CD4-positive, alpha-beta memory T cell (primary cell): ENCODE data around the gene KIAA0825. TPM values are rescaled to one million over a fixed set of nuclear protein-coding genes. Genes with fewer than 3 reads are reported as not detected.
"Not testable (repeated sequence)": the region's sequence is repeated elsewhere in the genome, so short reads cannot be mapped to it uniquely, and the experiment has no call there.

ENCODE experiments used
- CTCF ChIA-PET: fragments of 350-600 bp; sonication (Branson Sonifier 250); formaldehyde crosslinking; loops from one replicate; lab custom pipeline; 2021; ENCODE audit warnings: inconsistent platforms; ENCODE audit not compliant: partially characterized antibody; lab: Charles Lee
- POLR2A ChIA-PET: fragments of 350-600 bp; sonication (Branson Sonifier 250); formaldehyde crosslinking; loops from one replicate; lab custom pipeline; 2021; ENCODE audit not compliant: partially characterized antibody; lab: Charles Lee
- DNase-seq, 5 donors: peaks; one replicate each; pipeline versions ENCODE4 v3.0.0 to v3.0.0-alpha.2; 2020 to 2022; ENCODE audit warnings: mixed read lengths in 1 of 5
- H3K27ac ChIP-seq: one replicate; pipeline ENCODE4 v1.7.0; 2013; ENCODE audit warnings: low read depth, low read length
- H3K27me3 ChIP-seq: 2 replicates; pipeline ENCODE4 v1.7.0; 2013; ENCODE audit warnings: mild to moderate bottlenecking, low read length, moderate library complexity; ENCODE audit not compliant: insufficient read depth
- H3K36me3 ChIP-seq: 2 replicates; pipeline ENCODE4 v1.7.0; 2013; ENCODE audit warnings: mild to moderate bottlenecking, low read length, moderate library complexity; ENCODE audit not compliant: insufficient read depth
- H3K4me1 ChIP-seq: 2 replicates; pipeline ENCODE4 v1.7.0; 2013; ENCODE audit warnings: mild to moderate bottlenecking, low read length, moderate library complexity; ENCODE audit not compliant: insufficient read depth
- H3K4me3 ChIP-seq, 2 donors: one replicate each; pipeline ENCODE4 v1.7.0; 2013; ENCODE audit warnings: low read length in 2 of 2, mild to moderate bottlenecking in 1 of 2
- H3K9me3 ChIP-seq, 2 donors: one replicate each; pipeline ENCODE4 v1.7.0; 2013; ENCODE audit warnings: low read length in 2 of 2, control low read depth in 1 of 2; ENCODE audit not compliant: control insufficient read depth in 1 of 2
- H3K27ac Mint-ChIP-seq, 7 donors: one replicate each; pipeline ENCODE4 v1.8.0; 2020 to 2021; ENCODE audit warnings: mixed read lengths in 7 of 7, mild to moderate bottlenecking in 6 of 7, inconsistent platforms in 3 of 7, moderate library complexity in 3 of 7
- H3K27me3 Mint-ChIP-seq, 2 donors: one replicate each; pipeline ENCODE4 v1.8.0; 2020 to 2021; ENCODE audit warnings: mixed read lengths in 2 of 2
- H3K36me3 Mint-ChIP-seq, 2 donors: one replicate each; pipeline ENCODE4 v1.8.0; 2020 to 2021; ENCODE audit warnings: mixed read lengths in 2 of 2, inconsistent platforms in 1 of 2, mild to moderate bottlenecking in 1 of 2
- H3K4me1 Mint-ChIP-seq, 4 donors: one replicate each; pipeline ENCODE4 v1.8.0; 2020 to 2021; ENCODE audit warnings: mixed read lengths in 4 of 4, mild to moderate bottlenecking in 1 of 4
- H3K4me3 Mint-ChIP-seq, 8 donors: one replicate each; pipeline ENCODE4 v1.8.0; 2020 to 2021; ENCODE audit warnings: mixed read lengths in 8 of 8, mild to moderate bottlenecking in 7 of 8, moderate library complexity in 6 of 8, inconsistent platforms in 3 of 8
- H3K9me3 Mint-ChIP-seq, 8 donors: one replicate each; pipeline ENCODE4 v1.8.0; 2020 to 2021; ENCODE audit warnings: mixed read lengths in 8 of 8, mild to moderate bottlenecking in 5 of 8, inconsistent platforms in 3 of 8, moderate library complexity in 1 of 8
- intact Hi-C: fragments of 100-400 bp; cut with micrococcal nuclease; formaldehyde crosslinking; loops from one replicate; pipeline ENCODE4 v1.15.1; 2023
- polyA plus RNA-seq, 2 donors: library from polyadenylated mRNA; unstranded; fragments of 300-500 nt; fragmentation: Illumina TruSeq; gene quantifications; one replicate each; pipeline ENCODE4 v1.2.3, GENCODE V29; 2021
- total RNA-seq, 2 experiments: library from RNA; stranded (reverse); gene quantifications; one replicate each; pipeline ENCODE4 v1.2.3, GENCODE V29; 2021

The KIAA0825 gene
- total and polyA plus RNA-seq, 4 experiments from 2014 or later = 1.5 to 2.2 (median 2.1) TPM

DNA sequence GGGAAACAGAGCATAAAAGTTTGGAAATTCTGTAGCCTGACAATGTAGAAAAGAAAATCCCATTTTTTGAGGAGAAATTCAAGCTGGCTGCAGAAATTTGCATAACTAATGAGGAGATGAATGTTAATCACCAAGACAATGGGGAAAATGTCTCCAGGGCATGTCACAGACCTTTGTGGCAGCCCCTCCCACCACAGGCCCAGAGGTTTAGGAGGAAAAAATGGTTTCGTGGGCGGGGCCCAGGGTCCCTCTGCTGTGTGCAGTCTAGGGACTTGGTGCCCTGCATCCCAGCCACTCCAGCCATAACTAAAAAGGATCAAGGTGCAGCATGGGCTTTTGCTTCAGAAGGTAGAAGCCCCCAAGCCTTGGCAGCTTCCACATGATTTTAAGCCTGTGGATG is 502.1 kb downstream of the KIAA0825 start:
- H3K27ac ChIP-seq, H3K9me3 ChIP-seq, H3K4me3 Mint-ChIP-seq, H3K27me3 ChIP-seq, POLR2A ChIA-PET, H3K36me3 ChIP-seq, H3K27ac Mint-ChIP-seq, H3K4me1 ChIP-seq, intact Hi-C loops, H3K4me3 ChIP-seq, DNase-seq, CTCF ChIA-PET: not testable (repeated sequence)
- Mint-ChIP-seq H3K4me1 (peaks cover 8 to 14% (median 10%) of the 10 kb centered on the region in 4 donors), H3K27me3 (peaks cover 15 to 19% of the 10 kb centered on the region in 2 donors), H3K9me3 (peaks cover 0 to 30% (median 17%) of the 10 kb centered on the region in 8 donors), H3K36me3 (peaks cover 8 to 12% of the 10 kb centered on the region in 2 donors)

DNA sequence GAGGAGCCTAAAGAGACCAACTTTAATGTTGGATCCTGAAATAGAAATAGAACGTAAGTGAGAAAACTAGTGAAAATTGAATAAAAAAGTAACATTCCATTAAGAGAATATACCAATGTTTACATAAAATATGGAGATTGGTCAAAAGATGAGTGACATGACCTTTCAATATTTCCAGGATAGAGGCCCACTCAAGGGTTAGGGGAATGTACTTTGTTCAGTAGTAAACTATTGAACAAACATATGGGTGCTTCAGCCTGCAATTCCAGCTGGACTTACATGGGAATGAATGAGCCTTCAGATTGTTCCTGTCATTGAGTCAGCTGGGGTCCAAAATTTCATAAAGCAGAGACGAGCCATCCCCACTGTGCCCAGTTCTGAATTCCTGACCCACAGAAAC is 505.3 kb downstream of the KIAA0825 start:
- POLR2A ChIA-PET = no interaction called here
- intact Hi-C loops = loop anchor here (5.0 kb wide), 2 partner anchors 491 to 531 kb away; partner anchors contain the start of genes NR2F1 and NR2F1-AS1
- H3K36me3 Mint-ChIP-seq = peaks cover 13 to 15% of the 10 kb centered on the region in 2 donors
- Histone ChIP-seq H3K27ac (no peak overlapping the region), H3K4me1 (peaks cover 26% of the 10 kb centered on the region), H3K27me3 (no peaks in the 10 kb centered on the region), H3K4me3 (no peak overlapping the region), H3K36me3 (no peaks in the 10 kb centered on the region), H3K9me3 (no peaks in the 10 kb centered on the region)
- no peak overlapping the region for H3K27ac Mint-ChIP-seq
- peaks cover 0 to 27% (median 17%) of the 10 kb centered on the region in 8 donors for H3K9me3 Mint-ChIP-seq
- H3K4me3 Mint-ChIP-seq = no peak overlapping the region
- H3K4me1 Mint-ChIP-seq = peaks cover 26 to 44% (median 33%) of the 10 kb centered on the region in 4 donors
- peaks cover 1 to 8% of the 10 kb centered on the region in 2 donors for H3K27me3 Mint-ChIP-seq
- CTCF ChIA-PET = no interaction called here
- DNase-seq = no peak

DNA sequence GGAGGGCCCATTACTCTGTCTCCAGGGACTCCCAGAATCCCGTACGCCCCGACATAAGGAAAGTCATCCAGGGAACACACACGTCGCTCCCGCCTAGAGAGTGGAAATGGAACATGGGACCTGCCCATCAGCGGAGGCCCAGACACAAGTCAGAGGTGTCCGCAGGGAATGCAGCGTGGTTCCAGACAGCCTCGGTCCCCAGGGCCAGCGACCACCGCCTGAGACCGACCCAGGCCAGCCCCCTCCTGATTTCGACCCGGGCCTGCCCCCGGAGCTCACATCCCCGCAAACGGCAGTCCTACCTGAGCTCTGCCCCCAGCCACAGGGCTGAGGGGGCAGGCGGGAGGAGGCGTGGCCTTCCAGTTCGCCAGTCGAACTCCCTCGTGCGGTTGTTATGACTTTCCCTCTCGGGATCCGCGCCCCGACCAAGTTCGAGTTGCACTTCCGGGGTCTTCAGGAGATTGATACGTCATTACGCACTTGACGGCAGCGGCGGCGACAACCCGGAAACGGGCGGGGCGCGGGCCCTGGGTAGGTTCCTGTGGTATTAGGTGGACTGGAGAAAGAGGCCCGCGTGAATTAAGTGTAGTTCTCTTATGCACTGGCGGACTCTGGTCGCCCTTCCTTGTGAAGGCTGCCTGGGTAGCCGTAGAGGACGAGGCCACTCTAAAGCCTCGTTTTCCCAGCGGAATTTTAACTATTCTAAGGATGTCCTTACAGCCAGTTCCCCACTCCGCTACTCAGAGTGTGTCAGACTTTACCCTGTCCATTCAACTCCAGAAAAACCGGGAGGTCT is 507.0 kb downstream of the KIAA0825 start:
- Histone ChIP-seq H3K27me3 (no peaks in the 10 kb centered on the region), H3K4me3 (peak overlapping the region; percentile 55 to 96), H3K36me3 (no peaks in the 10 kb centered on the region), H3K27ac (peak overlapping the region; percentile 77), H3K9me3 (no peaks in the 10 kb centered on the region), H3K4me1 (peaks cover 26% of the 10 kb centered on the region)
- ChIA-PET POLR2A (no interaction called here), CTCF (no interaction called here)
- peak overlapping the region; percentile 93 to 97 (median 96) for H3K27ac Mint-ChIP-seq
- peaks cover 31 to 52% (median 41%) of the 10 kb centered on the region in 4 donors for H3K4me1 Mint-ChIP-seq
- peaks cover 20 to 24% of the 10 kb centered on the region in 2 donors for H3K36me3 Mint-ChIP-seq
- peaks cover 0 to 8% of the 10 kb centered on the region in 2 donors for H3K27me3 Mint-ChIP-seq
- peaks cover 0 to 16% (median 10%) of the 10 kb centered on the region in 8 donors for H3K9me3 Mint-ChIP-seq
- DNase-seq = peak; percentile 88 to 94 (median 91)
- intact Hi-C loops = loop anchor here (1.0 to 5.0 kb wide), 3 partner anchors 489 to 529 kb away; partner anchors contain the start of genes KIAA0825, NR2F1, NR2F1-AS1 and SLF1
- H3K4me3 Mint-ChIP-seq = peak overlapping the region; percentile 94 to 97 (median 95)

DNA sequence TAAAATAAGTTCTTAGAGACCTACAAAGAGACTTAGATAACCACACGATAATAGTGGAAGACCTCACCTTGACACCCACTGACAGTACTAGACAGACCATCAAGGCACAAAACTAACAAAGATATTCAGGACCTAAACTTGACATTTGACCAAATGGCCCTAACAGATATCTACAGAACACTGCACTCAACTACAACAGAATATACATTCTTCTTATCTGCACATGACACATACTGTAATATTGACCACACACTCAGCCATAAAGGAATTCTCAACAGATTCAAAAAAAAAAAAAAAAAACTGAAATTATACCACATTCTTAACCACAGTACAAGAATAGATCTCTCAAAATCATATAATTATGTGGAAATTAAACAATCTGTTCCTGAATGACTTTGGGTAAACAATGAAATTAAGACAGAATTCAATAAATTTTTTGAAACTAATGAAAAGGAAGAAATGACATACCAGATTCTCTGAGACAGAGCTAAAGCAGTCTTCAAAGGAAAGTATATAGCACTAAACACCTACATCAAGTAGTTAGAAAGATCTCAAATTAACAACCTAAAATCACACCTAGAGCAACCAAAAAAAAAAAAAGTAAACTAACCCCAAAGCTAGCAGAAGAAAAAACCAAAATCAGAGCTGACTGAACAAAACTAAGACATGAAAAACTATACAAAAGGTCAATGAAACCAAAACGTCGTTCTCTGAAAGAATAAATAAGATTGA is 514.7 kb downstream of the KIAA0825 start:
- H3K4me1 ChIP-seq = peaks cover 18% of the 10 kb centered on the region
- H3K27me3 ChIP-seq = no peaks in the 10 kb centered on the region
- H3K4me1 Mint-ChIP-seq = peaks cover 47 to 75% (median 58%) of the 10 kb centered on the region in 4 donors
- no peaks in the 10 kb centered on the region for H3K36me3 ChIP-seq
- H3K4me3 ChIP-seq = no peak overlapping the region
- ChIA-PET POLR2A (no interaction called here), CTCF (no interaction called here)
- intact Hi-C loops = no loop called here
- H3K27me3 Mint-ChIP-seq = no peaks in the 10 kb centered on the region
- H3K9me3 Mint-ChIP-seq = peaks cover 0 to 18% (median 14%) of the 10 kb centered on the region in 8 donors
- H3K9me3 ChIP-seq = peaks cover 0 to 5% of the 10 kb centered on the region in 2 donors
- DNase-seq = no peak
- peaks cover 39 to 53% of the 10 kb centered on the region in 2 donors for H3K36me3 Mint-ChIP-seq
- no peak overlapping the region for H3K27ac ChIP-seq
- no peak overlapping the region for H3K27ac Mint-ChIP-seq
- H3K4me3 Mint-ChIP-seq = peak overlapping the region in 3 of 8 donors; percentile 2 to 13 (median 2)

Other genes with a start within 250 kb of the KIAA0825 start
- gene SLF1, start 65 bp upstream of the KIAA0825 start, total RNA-seq = 10 to 100 TPM; 14.3 to 16.5 TPM
- 10 to 100 TPM in 1 of 2 donors, 1 to 10 TPM in 1; 4.3 to 12.1 TPM for gene SLF1, start 65 bp upstream of the KIAA0825 start, polyA plus RNA-seq